Breast epithelium (tissue), 4 donors: ENCODE results near the gene TREML2. TPM values are rescaled to one million over a fixed set of nuclear protein-coding genes. Genes with fewer than 3 reads are reported as not detected.
"Not testable (repeated sequence)": the region's sequence is repeated elsewhere in the genome, so short reads cannot be mapped to it uniquely, and the experiment has no call there.

Experiments
- DNase-seq, 2 donors: peaks; one replicate each; pipeline ENCODE4 v3.0.0-alpha.2; 2019; ENCODE audit warnings: low spot score in 2 of 2
- H3K27ac ChIP-seq, 2 donors: fragments of 200-600 bp; sonication (generic) in 1 of 2; one replicate each; pipeline ENCODE4 v1.5.1; 2016 to 2019; ENCODE audit warnings: mild to moderate bottlenecking in 1 of 2
- H3K27me3 ChIP-seq, 2 donors: fragments of 200-600 bp; sonication (generic) in 1 of 2; one replicate each; pipeline versions ENCODE4 v1.5.1 to v1.6.0; 2017 to 2019; ENCODE audit warnings: control low read depth in 1 of 2, mild to moderate bottlenecking in 1 of 2
- H3K36me3 ChIP-seq: fragments of 200-600 bp; one replicate; pipeline ENCODE4 v1.5.1; 2019
- H3K4me1 ChIP-seq, 2 donors: fragments of 200-600 bp; sonication (generic); one replicate each; pipeline ENCODE4 v1.5.1; 2016 to 2019; ENCODE audit warnings: control low read depth in 1 of 2
- H3K4me3 ChIP-seq, 3 donors: fragments of 200-600 bp; sonication (generic); 1 replicate in 2 of 3; 2 replicates in 1 of 3; pipeline ENCODE4 v1.5.1; 2016 to 2019; ENCODE audit warnings: mild to moderate bottlenecking in 3 of 3, moderate library complexity in 2 of 3
- H3K9me3 ChIP-seq, 2 donors: fragments of 200-600 bp; sonication (generic) in 1 of 2; one replicate each; pipeline ENCODE4 v1.5.1; 2016 to 2019; ENCODE audit warnings: control low read depth in 1 of 2
- POLR2A ChIP-seq: fragments of 450-650 bp; IDR thresholded peaks from one replicate; pipeline ENCODE4 v1.6.1; 2016; ENCODE audit warnings: antibody characterized with exemption, mild to moderate bottlenecking, moderate library complexity
- POLR2AphosphoS5 ChIP-seq, 3 donors: sonication (generic); formaldehyde crosslinking; IDR thresholded peaks; one replicate each; pipeline ENCODE4 v1.6.1; 2017; ENCODE audit warnings: antibody characterized with exemption in 3 of 3
- intact Hi-C: fragments of 100-400 bp; cut with DNase I; formaldehyde crosslinking; loops from one replicate; pipeline ENCODE4 v1.15.1; 2023; ENCODE audit warnings: low total_unique reads
- total RNA-seq, 3 donors: library from RNA; depleted of rRNA; stranded (reverse); fragments of >200 nt; gene quantifications; one replicate each; pipeline ENCODE4 v1.1.0, GENCODE V29; 2016
- TF ChIP-seq, protein P1 (sequence below), 3 donors: fragments of 450-650 bp; IDR thresholded peaks; one replicate each; pipeline ENCODE4 v1.5.1; 2016 to 2017; ENCODE audit warnings: antibody characterized with exemption in 3 of 3, mild to moderate bottlenecking in 3 of 3, moderate library complexity in 3 of 3

TREML2 gene, protein sequence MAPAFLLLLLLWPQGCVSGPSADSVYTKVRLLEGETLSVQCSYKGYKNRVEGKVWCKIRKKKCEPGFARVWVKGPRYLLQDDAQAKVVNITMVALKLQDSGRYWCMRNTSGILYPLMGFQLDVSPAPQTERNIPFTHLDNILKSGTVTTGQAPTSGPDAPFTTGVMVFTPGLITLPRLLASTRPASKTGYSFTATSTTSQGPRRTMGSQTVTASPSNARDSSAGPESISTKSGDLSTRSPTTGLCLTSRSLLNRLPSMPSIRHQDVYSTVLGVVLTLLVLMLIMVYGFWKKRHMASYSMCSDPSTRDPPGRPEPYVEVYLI
- total RNA-seq: under 1 TPM in 2 of 3 donors, not detected in 1; under 0.01 to 0.15 TPM

DNA sequence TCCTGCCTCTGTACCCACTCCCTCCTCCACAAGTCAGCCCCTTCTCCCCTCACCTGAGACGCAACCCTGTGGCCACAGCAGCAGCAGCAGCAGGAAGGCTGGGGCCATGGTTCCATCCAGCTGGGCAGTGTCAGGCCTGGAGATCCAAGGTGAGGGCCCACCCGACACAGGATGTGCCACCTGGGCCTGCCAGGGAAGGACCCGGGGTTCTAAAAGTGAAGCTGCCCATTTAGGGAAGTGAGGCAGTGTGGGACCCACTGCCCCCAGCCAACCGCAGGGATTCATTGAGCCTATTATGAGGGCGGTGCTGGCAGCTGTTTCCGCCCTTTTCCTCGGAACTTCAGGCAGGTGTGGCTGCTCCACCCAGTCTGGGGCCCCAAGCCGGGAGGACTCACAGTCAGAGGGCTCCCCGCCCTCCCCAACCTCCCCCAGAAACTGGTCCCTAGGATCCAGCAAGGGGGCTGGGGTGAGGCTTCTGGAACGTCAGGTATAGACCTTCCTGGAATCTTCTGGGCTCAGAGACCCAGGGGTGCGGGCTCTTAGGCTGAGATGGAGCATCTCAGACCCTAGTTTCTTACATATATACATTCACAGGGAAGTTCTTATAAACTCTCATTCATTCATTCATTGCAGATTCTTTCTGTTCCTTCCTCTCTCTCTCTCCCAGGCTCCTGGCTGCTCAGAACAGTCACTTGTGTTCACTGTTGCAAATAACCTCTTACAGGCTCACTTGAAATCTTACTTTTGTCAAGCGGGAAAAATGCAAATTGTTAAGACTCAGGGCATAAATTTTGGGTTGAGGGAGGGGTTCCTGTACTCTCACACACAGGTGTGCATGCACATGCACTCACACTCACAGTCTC, at the start of gene TREML2:
TREML2 (minus strand) TSS at position 249 of the 863 bp plus-strand sequence; CDS start at position 108, 141 bp downstream.
- Histone ChIP-seq H3K4me1 (no peaks in the 10 kb centered on the region), H3K27me3 (no peaks in the 10 kb centered on the region), H3K4me3 (no peak within 1 kb of the TSS), H3K27ac (peak within 1 kb of the TSS in 1 of 2 donors; percentile 25), H3K9me3 (no peaks in the 10 kb centered on the region), H3K36me3 (no peaks in the 10 kb centered on the region)
- TF ChIP-seq POLR2A (no peak), POLR2AphosphoS5 (IDR thresholded peaks at IDR 0.05) (no peak)
- TF ChIP-seq, protein P1, sequence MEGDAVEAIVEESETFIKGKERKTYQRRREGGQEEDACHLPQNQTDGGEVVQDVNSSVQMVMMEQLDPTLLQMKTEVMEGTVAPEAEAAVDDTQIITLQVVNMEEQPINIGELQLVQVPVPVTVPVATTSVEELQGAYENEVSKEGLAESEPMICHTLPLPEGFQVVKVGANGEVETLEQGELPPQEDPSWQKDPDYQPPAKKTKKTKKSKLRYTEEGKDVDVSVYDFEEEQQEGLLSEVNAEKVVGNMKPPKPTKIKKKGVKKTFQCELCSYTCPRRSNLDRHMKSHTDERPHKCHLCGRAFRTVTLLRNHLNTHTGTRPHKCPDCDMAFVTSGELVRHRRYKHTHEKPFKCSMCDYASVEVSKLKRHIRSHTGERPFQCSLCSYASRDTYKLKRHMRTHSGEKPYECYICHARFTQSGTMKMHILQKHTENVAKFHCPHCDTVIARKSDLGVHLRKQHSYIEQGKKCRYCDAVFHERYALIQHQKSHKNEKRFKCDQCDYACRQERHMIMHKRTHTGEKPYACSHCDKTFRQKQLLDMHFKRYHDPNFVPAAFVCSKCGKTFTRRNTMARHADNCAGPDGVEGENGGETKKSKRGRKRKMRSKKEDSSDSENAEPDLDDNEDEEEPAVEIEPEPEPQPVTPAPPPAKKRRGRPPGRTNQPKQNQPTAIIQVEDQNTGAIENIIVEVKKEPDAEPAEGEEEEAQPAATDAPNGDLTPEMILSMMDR (IDR thresholded peaks at IDR 0.05): no peak
- no peak for DNase-seq
- intact Hi-C loops: no loop called here

DNA sequence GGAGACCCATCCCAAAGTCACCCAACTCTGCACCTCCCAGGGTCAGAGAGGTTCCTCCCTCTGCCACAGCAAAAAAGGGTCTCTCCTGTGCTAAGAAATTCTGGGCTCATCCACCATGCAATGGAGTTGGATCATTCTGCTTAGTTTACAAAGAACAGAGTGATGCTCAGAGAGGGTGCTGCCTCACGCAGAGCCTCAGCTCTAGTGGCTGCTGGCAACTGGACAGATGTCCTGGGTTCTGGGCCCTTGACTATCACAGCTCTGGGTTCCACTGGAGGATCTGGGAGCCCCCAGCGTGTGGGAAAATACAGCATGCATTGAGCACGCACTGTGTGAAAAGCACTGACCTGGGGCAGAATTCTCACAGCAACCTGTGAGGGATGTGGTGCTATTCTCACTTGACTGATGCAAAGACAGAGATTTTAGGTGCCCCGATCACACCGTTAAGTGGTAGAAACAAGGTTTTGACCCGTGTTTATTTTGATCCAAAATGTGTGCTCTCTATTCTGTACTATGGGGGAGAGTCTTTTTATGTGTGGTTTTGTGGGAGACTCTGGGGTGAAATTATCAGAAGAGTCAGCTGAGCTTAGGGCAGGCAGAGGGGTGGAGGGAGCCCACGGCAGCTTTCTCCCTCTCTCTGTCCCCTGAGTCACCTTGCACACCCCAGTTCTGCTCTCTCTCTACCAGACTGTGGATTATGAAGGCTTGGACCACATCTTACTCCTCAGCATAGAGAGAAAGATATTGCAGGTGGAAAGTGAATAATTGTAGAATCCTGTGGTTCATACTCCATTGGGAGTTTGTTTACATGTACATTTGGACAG, 47.1 kb upstream of the TREML2 start:
- no peaks in the 10 kb centered on the region for H3K4me1 ChIP-seq
- DNase-seq: no peak
- H3K4me3 ChIP-seq: no peak overlapping the region
- no peaks in the 10 kb centered on the region for H3K36me3 ChIP-seq
- no peaks in the 10 kb centered on the region for H3K27me3 ChIP-seq
- H3K27ac ChIP-seq: no peak overlapping the region
- TF ChIP-seq, protein P1 (IDR thresholded peaks at IDR 0.05): no peak
- TF ChIP-seq POLR2A (no peak), POLR2AphosphoS5 (IDR thresholded peaks at IDR 0.05) (no peak)
- H3K9me3 ChIP-seq: no peaks in the 10 kb centered on the region
- intact Hi-C loops: no loop called here

DNA sequence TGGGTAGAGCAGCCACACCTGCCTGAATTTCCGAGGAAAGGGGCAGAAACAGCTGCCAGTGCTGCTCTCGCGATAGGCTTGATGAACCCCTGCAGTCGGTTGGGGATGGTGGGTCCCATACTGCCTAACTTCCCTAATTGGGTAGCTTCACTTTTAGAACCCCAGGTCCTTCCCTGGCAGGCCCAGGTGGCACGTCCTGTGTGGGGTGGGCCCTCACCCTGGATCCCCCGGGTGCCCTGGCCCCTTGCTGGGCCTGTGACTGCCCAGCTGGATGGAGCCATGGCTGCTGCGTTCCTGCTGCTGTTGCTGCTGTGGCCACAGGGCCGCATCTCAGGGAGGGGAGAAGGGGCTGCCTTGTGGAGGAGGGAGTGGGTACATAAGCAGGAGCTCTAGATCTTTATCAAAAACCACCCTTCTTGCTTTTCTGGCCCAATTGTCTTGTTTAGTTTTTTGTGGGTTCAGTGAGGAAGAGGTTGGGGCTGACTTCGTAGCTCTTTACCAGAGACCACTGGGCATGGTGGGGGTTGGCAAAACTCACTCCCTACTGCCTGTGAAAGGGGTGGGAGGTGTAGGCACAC, 46.4 kb upstream of the TREML2 start:
- Histone ChIP-seq H3K9me3 (no peaks in the 10 kb centered on the region), H3K4me1 (no peaks in the 10 kb centered on the region), H3K27ac (no peak overlapping the region), H3K4me3 (no peak overlapping the region), H3K36me3 (no peaks in the 10 kb centered on the region), H3K27me3 (no peaks in the 10 kb centered on the region)
- intact Hi-C loops: no loop called here
- TF ChIP-seq POLR2AphosphoS5 (IDR thresholded peaks at IDR 0.05): no peak
- TF ChIP-seq, protein P1 (IDR thresholded peaks at IDR 0.05): no peak
- TF ChIP-seq POLR2A: no peak
- DNase-seq: no peak

DNA sequence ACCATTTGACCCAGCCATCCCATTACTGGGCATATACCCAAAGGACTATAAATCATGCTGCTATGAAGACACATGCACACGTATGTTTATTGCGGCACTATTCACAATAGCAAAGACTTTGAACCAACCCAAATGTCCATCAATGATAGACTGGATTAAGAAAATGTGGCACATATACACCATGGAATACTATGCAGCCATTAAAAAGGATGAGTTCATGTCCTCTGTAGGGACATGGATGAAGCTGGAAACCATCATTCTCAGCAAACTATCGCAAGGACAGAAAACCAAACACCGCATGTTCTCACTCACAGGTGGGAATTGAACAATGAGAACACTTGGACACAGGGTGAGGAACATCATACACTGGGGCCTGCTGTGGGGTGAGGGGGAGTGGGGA, 45.6 kb upstream of the TREML2 start:
- DNase-seq, H3K4me1 ChIP-seq, intact Hi-C loops, H3K4me3 ChIP-seq, H3K9me3 ChIP-seq, H3K27ac ChIP-seq, H3K27me3 ChIP-seq, H3K36me3 ChIP-seq: not testable (repeated sequence)

DNA sequence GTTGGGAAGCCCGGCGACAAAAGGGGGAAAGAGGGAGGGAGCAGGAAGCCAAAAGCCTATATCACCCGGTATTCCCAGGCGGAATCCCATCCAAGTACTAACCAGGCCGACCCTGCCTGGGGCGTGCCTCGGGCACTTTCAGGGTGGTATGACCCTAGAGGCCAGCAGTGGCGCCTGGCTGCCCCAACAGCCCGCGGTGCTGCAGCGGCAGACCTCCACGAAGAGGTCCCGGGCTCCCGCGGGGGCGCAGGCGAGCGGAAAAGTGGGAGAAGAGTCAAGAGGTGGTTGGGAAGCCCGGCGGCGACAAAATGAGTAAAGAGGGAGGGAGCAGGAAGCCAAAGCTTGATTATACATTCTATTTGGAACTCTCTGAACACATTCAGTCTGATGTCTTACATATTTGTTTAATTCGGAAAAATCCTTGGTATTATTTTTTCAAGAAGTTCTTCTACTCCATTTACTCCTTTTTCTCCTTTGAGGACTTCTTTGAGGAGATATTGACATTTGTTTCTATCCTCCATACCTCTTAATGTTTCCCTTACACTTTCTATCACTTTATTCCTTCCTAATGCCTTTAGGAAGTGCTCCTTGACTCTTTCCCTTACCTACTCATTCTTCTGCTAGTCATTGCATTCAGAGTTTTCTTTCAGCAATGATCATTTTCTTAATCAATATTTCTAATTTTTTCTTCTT, 38.7 kb upstream of the TREML2 start:
- intact Hi-C loops: no loop called here
- H3K4me3 ChIP-seq: no peak overlapping the region
- DNase-seq: no peak

More for the DNA sequence above, 38.7 kb upstream of the TREML2 start:
- Histone ChIP-seq H3K27ac (no peak overlapping the region), H3K27me3 (peaks cover 2 to 17% of the 10 kb centered on the region in 2 donors), H3K4me1 (no peaks in the 10 kb centered on the region), H3K36me3 (no peaks in the 10 kb centered on the region), H3K9me3 (no peaks in the 10 kb centered on the region)
- TF ChIP-seq, protein P1 (IDR thresholded peaks at IDR 0.05): no peak
- no peak for TF ChIP-seq POLR2AphosphoS5 (IDR thresholded peaks at IDR 0.05)
- TF ChIP-seq POLR2A: no peak
